ENCODE results near the gene ZNF66.
"Not testable (repeated sequence)": the region's sequence is repeated elsewhere in the genome, so short reads cannot be mapped to it uniquely, and the experiment has no call there.

ZNF66 gene

DNA sequence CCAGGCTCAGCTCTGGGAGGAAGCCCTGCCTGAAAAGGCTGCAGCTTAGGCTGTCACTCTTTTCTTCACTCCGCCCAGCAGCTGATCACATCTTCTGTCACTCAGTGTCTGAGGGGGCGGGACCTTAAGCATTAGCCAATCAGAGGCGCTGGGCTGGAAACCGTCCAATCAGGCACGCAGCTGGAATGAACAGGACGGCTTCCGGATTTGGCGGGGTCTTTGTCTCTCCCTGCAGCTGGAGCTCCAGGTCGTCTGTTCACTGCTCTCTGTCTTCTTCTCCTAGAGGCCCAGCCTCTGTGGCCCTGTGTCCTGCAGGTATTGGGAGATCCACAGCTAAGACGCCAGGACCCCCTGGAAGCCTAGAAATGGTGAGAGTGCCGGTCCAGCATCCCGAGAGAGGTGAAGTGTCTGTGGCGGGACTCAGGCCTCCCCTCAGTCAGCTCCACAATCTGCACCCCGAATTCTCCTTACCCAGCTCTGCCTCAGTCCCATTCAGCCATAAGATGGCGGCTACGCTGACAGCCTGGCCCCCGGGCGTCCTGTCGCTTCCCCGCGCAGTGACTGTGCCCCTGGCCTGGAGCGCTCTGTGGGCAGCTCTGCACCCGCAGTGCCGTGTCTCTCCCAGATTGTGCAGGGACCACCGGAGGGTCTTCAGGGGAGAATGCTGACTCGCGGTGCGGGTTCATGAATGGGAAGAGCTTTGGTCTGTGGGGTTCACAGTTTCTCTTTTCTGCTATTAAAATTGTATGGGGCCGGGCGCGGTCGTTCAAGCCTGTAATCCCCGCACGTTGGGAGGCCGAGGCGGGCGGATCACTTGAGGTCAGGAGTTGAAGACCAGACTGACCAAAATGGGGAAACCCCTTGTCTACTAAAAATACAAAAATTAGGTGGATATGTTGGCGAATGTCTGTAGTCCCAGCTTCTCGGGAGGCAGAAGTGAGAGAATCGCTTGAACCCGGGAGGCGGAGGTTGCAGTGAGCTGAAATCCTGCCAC, at the start of gene ZNF66:
TSS of gene ZNF66 (plus strand) at position 222 of the 994 bp plus-strand sequence. CDS start at position 366, 144 bp downstream.
- peak; percentile 97 for DNase-seq

DNA sequence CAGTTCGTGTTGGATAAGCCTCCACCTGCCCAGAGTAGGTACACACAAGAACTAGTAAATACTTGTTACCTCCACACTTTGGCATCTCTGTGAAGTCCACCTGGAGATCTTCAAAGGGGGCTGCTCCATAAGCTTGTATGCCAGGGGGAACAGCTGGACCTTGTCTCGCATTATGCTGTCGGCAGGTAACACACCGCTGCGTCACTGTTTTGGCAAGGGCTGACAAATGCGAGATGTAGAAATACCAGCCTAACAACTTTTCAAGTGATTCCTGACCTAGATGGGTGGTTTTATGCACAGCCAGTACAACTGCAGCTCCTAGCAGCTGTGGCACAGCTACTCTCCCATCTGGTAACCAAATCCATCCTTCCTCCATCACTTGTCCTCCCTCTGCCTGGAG, 25.9 kb upstream of the ZNF66 start:
- not testable (repeated sequence) for DNase-seq

DNA sequence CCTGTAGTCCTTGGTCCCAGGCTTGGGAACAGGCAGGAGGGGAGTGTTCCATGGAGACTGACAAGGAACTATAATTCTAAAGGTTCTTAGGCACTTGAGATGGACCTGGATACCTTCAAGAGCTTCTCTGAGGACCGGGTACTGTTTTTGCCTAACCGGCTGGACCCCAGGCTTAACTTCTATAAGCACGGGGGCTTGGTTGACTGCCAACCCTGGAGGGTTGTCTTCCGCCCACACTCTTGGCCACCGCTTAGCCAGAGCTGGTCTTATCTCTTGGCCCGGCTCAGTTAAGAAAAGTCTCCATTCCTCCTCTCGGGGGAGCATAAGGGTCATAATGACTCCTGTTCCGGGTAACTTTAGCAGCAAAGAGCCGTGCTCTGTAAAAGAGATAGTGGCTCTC, 23.8 kb upstream of the ZNF66 start:
- not testable (repeated sequence) for DNase-seq

DNA sequence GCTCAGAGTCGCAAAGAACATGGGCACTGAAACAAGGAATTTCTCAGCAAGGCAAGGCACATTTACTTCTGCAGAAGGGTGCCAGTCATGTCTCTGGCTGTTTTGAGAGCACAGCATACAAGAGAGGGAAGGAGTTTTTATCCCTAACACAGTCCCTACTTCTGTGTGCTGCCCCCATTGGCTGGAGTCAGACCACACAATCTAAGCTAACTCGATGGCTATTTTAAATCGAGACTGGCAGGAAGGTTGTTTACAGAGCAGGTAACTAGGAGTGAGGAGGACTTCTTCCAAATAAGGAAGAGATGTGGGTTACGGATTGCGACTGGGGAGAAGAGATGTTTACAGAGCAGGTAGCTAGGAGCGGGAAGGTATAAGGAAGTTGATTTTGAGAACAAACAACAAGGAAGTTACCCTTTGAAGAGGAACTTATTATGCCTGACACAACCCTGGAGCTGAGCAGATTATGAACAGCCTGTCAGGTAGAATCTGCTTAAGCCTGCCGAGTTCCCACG, 6.8 kb upstream of the ZNF66 start:
- DNase-seq: not testable (repeated sequence)

DNA sequence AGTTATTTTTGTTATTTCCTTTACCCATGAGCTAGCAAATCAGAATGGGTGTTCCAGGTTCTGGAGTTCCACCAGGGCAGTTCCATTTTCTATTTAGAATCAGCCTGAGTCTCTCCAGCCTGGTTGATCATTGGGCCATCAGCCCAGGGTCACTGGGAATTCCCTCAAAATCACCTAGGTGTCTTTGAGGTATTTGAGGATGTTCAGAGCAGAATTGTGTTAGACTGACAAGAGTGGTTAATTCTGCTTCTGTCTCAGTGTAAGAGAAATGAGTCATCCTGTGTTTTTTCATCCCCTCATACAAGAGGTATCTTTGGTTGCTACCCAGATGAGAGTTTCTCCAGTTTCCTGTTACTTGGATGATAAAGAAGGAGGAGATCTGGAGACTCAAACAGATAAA, 11.7 kb downstream of the ZNF66 start:
- DNase-seq: no peak

DNA sequence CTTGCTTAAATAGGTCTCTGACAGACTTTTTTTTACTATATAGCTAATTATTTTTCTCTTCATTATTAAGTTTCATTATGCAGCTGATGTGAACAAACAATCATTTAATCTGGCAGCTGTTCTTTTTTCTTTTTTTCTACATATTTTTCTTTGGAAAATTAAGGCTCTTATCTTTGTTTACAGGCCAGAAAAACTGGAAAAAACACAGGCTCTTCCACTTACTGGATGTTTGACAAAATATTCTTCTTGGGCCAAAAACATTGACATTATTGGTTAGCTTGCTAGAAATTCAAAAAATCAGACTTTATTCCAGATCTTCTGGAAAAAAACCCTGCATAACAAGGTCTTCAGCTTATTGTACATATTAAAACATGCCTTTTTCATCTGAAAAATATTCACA, 15.7 kb downstream of the ZNF66 start:
- DNase-seq: no peak

DNA sequence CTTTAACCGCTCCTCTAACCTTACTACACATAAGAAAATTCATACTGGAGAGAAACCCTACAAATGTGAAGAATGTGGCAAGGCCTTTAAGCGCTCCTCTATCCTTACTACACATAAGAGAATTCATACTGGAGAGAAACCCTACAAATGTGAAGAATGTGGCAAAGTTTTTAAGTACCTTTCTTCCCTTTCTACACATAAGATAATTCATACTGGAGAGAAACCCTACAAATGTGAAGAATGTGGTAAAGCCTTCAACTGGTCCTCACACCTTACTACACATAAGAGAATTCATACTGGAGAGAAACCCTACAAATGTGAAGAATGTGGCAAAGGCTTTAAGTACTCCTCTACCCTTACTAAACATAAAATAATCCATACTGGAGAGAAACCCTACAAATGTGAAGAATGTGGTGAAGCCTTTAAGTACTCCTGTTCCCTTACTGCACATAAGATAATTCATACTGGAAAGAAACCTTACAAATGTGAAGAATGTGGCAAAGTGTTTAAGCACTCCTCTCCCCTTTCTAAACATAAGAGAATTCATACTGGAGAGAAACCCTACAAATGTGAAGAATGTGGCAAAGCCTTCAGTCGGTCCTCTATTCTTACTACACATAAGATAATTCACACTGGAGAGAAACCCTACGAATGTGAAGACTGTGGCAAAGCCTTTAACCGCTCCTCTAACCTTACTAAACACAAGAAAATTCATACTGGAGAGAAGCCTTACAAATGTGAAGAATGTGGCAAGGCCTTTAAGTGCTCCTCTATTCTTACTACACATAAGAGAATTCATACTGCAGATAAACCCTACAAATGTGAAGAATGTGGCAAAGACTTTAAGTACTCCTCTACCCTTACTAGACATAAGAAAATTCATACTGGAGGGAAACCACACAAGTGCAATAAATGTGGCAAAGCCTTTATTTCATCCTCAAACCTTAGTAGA, 30.5 kb downstream of the ZNF66 start:
- DNase-seq: not testable (repeated sequence)

DNA sequence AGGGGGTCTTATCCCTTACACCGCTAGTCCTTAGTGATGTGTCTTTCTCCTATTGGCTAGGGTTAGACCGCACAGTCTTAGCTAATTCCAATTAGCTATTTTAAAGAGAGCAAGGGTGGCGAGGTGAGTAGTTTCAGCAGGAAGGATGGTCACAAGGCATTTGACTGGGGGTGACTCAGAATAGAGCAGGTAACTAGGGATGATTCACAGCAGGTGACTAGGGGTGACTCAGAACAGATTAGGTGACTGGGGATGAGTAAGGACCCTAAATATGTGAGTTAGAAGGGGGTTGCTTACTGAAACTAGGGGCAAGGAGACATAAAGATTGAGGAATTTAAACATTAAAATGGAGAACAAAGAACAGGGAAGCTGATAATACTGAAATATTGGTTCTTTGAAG, 64.3 kb downstream of the ZNF66 start:
- no peak for DNase-seq

All from fibroblast of skin of right biceps (primary cell).